Measurements from ENCODE around the gene YWHAH. TPM values are rescaled to one million over a fixed set of nuclear protein-coding genes. Genes with fewer than 3 reads are reported as not detected.

Gene YWHAH
- total RNA-seq (2014; rRNA removed; shearing (Covaris generic)) = 148 and 168 TPM in 2 replicates
- polyA plus RNA-seq (2016; fragmentation: Nextera tagmentation; extraction: Ambion mirVana) = 237 and 248 TPM in 2 replicates

GRCh38 chr22:31943978-31944699 lies at the start of gene YWHAH:
Gene YWHAH, plus strand, starts transcription at chr22:31944535. Its CDS starts 199 bp downstream, at chr22:31944734.
- Histone ChIP-seq H4K20me1 (ENCODE audit: insufficient read depth) (no peaks in the 10 kb centered on the region), H3K27ac (peak within 1 kb of the TSS; percentile 69), H3K9ac (peak within 1 kb of the TSS; percentile 92), H3K27me3 (replicated peaks; ENCODE audit: insufficient read depth) (no peaks in the 10 kb centered on the region), H3K9me2 (ENCODE audit: insufficient read depth) (no peaks in the 10 kb centered on the region), H3K9me3 (ENCODE audit: low read depth) (no peaks in the 10 kb centered on the region), H3K36me3 (ENCODE audit: low read depth) (0 out of 2 replicates have a peak, but pooled peaks cover 9% of the 10 kb centered on the region), H3K4me2 (ENCODE audit: unreplicated experiment) (peak within 1 kb of the TSS; percentile 93), H3K79me2 (ENCODE audit: insufficient read depth) (peaks cover 46% of the 10 kb centered on the region), H3K4me3 (peak within 1 kb of the TSS; percentile 100), H3K4me1 (ENCODE audit: insufficient read depth) (peaks cover 15% of the 10 kb centered on the region), H2AFZ (peak within 1 kb of the TSS; percentile 84), H3F3A (ENCODE audit: insufficient read depth) (peaks cover 21% of the 10 kb centered on the region)
- in situ Hi-C loops (cut with MboI) = no loop called here
- 1% methylated on average over 37 to 65 of the region's 86 CpGs for WGBS, 2 experiments (ENCODE audit: low coverage in 1 of 2, low lambda C conversion rate in 2 of 2, missing lambda C conversion rate in 2 of 2)
- TF ChIP-seq EZH2 (IDR thresholded peaks at IDR 0.05; ENCODE audit: insufficient read depth, poor library complexity, severe bottlenecking) = no peak
- peak; percentile 97 for DNase-seq

DNA sequence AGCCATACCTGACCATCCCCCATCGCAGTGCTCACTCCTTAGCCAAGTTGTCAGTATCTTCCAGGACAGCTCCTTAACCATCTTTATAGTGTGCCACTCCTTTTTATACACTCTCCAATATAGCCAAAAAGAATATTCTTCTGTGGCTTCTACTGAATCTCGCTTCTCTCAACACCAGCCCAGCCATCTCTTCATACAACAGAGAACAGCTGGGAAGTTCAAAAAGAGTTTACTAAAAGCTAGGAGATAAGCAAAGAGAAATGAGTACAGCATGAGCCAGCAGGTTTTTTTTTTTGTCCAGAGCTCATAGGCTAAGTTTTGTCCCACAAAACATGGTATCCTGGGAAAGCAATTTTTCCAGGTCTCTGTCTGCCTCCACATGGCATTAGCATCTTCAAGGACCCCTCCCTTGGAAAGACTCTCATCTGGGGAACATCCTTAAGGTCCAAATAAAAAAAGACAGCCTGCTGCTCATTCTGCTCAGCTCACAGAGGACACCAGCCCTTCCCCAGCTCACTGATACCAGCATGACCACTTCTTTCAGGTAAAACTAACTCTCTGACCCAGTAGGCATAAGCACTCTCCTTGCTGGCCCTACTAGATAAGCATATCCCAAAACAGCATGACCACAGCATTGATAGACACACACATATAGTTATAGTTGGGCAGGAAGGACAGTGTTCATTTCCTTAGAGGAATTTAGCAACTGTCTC lies 48.8 kb upstream of the YWHAH start:
- Histone ChIP-seq H3F3A (ENCODE audit: insufficient read depth) (no peaks in the 10 kb centered on the region), H4K20me1 (ENCODE audit: insufficient read depth) (no peaks in the 10 kb centered on the region), H3K4me3 (no peak overlapping the region), H3K9me2 (ENCODE audit: insufficient read depth) (no peaks in the 10 kb centered on the region), H3K9ac (no peak overlapping the region), H3K36me3 (ENCODE audit: low read depth) (no peaks in the 10 kb centered on the region; the same call in 1 of the 2 replicates), H2AFZ (no peak overlapping the region), H3K79me2 (ENCODE audit: insufficient read depth) (no peaks in the 10 kb centered on the region), H3K9me3 (ENCODE audit: low read depth) (no peaks in the 10 kb centered on the region), H3K4me1 (ENCODE audit: insufficient read depth) (no peaks in the 10 kb centered on the region), H3K27me3 (replicated peaks; ENCODE audit: insufficient read depth) (no peaks in the 10 kb centered on the region), H3K4me2 (ENCODE audit: unreplicated experiment) (no peak overlapping the region), H3K27ac (no peak overlapping the region)
- TF ChIP-seq EZH2phosphoT487 (IDR thresholded peaks at IDR 0.05; ENCODE audit: insufficient read depth, low read depth) = no peak
- no peak for TF ChIP-seq EZH2 (IDR thresholded peaks at IDR 0.05; ENCODE audit: insufficient read depth, poor library complexity, severe bottlenecking)
- in situ Hi-C loops (cut with MboI) = no loop called here
- DNase-seq = no peak
- WGBS, 2 experiments (ENCODE audit: low coverage in 1 of 2, low lambda C conversion rate in 2 of 2, missing lambda C conversion rate in 2 of 2) = 98% methylated on average over 2 of the region's 2 CpGs

DNA sequence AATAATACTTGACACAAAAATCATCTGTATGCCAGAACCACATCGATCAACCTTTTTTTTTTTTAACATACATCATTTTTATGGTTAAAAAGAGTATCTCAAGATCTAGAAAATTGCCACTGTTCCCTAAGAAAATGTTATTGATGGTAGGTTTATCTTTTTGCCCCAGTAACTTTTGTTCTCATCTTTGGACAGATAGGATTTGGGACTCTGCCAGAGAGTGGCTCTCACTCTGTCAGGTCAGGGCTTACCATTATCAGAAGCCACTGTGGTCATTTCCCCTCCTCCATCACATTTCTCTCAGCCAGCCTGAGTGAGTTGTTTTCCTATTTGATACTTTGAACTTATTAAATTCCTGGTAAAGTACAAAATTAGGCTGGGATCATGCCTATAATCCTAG lies 47.9 kb upstream of the YWHAH start:
- WGBS, 2 experiments (ENCODE audit: low coverage in 1 of 2, low lambda C conversion rate in 2 of 2, missing lambda C conversion rate in 2 of 2) = 98 to 100% methylated on average over 1 of the region's 1 CpG
- H3K79me2 ChIP-seq (ENCODE audit: insufficient read depth) = no peaks in the 10 kb centered on the region
- no peaks in the 10 kb centered on the region for H3K27me3 ChIP-seq (replicated peaks; ENCODE audit: insufficient read depth)
- H4K20me1 ChIP-seq (ENCODE audit: insufficient read depth) = no peaks in the 10 kb centered on the region
- no peaks in the 10 kb centered on the region for H3K9me2 ChIP-seq (ENCODE audit: insufficient read depth)
- no peaks in the 10 kb centered on the region for H3F3A ChIP-seq (ENCODE audit: insufficient read depth)
- no peak overlapping the region for H3K4me2 ChIP-seq (ENCODE audit: unreplicated experiment)
- H3K36me3 ChIP-seq (ENCODE audit: low read depth) = no peaks in the 10 kb centered on the region; the same call in 1 of the 2 replicates
- H3K9ac ChIP-seq = no peak overlapping the region
- in situ Hi-C loops (cut with MboI) = no loop called here
- H3K27ac ChIP-seq = no peak overlapping the region
- DNase-seq = no peak
- no peak overlapping the region for H2AFZ ChIP-seq
- H3K4me1 ChIP-seq (ENCODE audit: insufficient read depth) = no peaks in the 10 kb centered on the region
- H3K4me3 ChIP-seq = no peak overlapping the region
- H3K9me3 ChIP-seq (ENCODE audit: low read depth) = no peaks in the 10 kb centered on the region
- TF ChIP-seq EZH2 (IDR thresholded peaks at IDR 0.05; ENCODE audit: insufficient read depth, poor library complexity, severe bottlenecking) (no peak), EZH2phosphoT487 (IDR thresholded peaks at IDR 0.05; ENCODE audit: insufficient read depth, low read depth) (no peak)

GRCh38 chr22:31897842-31898805 lies 46.2 kb upstream of the YWHAH start:
- no peaks in the 10 kb centered on the region for H3K4me1 ChIP-seq (ENCODE audit: insufficient read depth)
- H3K9ac ChIP-seq = no peak overlapping the region
- 77 to 78% methylated on average over 16 of the region's 16 CpGs for WGBS, 2 experiments (ENCODE audit: low coverage in 1 of 2, low lambda C conversion rate in 2 of 2, missing lambda C conversion rate in 2 of 2)
- no peaks in the 10 kb centered on the region for H3K9me2 ChIP-seq (ENCODE audit: insufficient read depth)
- in situ Hi-C loops (cut with MboI) = no loop called here
- H2AFZ ChIP-seq = no peak overlapping the region
- H3K4me3 ChIP-seq = no peak overlapping the region
- H3K36me3 ChIP-seq (ENCODE audit: low read depth) = no peaks in the 10 kb centered on the region; the same call in 1 of the 2 replicates
- no peaks in the 10 kb centered on the region for H3F3A ChIP-seq (ENCODE audit: insufficient read depth)
- DNase-seq = no peak
- H3K4me2 ChIP-seq (ENCODE audit: unreplicated experiment) = no peak overlapping the region
- no peaks in the 10 kb centered on the region for H3K79me2 ChIP-seq (ENCODE audit: insufficient read depth)
- no peaks in the 10 kb centered on the region for H4K20me1 ChIP-seq (ENCODE audit: insufficient read depth)
- TF ChIP-seq EZH2phosphoT487 (IDR thresholded peaks at IDR 0.05; ENCODE audit: insufficient read depth, low read depth) = no peak
- no peak for TF ChIP-seq EZH2 (IDR thresholded peaks at IDR 0.05; ENCODE audit: insufficient read depth, poor library complexity, severe bottlenecking)
- H3K27ac ChIP-seq = no peak overlapping the region
- H3K27me3 ChIP-seq (replicated peaks; ENCODE audit: insufficient read depth) = no peaks in the 10 kb centered on the region
- no peaks in the 10 kb centered on the region for H3K9me3 ChIP-seq (ENCODE audit: low read depth)

Data from GM23248 (cell line).